ENCODE data around the gene C10orf71.

GRCh38 chr10:49369216-49370162, 70.5 kb downstream of the C10orf71 start:
- TF ChIP-seq CTCF (IDR thresholded peaks at IDR 0.05; ENCODE audit: low read depth, low read length, poor library complexity, severe bottlenecking) (no peak), EZH2phosphoT487 (IDR thresholded peaks at IDR 0.05; ENCODE audit: borderline replicate concordance, low read length) (no peak)

Data from DOHH2 (cell line).